ENCODE data around the gene C1orf105. TPM values are rescaled to one million over a fixed set of nuclear protein-coding genes. Genes with fewer than 3 reads are reported as not detected.

The C1orf105 gene
- total and polyA plus RNA-seq, 10 of the 15 experiments (the other 5 are each of a cell fraction or from before 2014, with no cell fraction given): not detected

- ChIA-PET CTCF (interaction anchor here (0.7 to 12.4 kb wide), 22 partner anchors 8 to 396 kb away, joined by 3 to 153 read pairs (median 6); no protein-coding TSS in a partner anchor), POLR2A (interaction anchor here (1.0 to 8.1 kb wide), 9 partner anchors 10 to 217 kb away, joined by 3 to 73 read pairs (median 4); no protein-coding TSS in a partner anchor), RAD21 (ENCODE audit: unreplicated experiment) (interaction anchor here (0.8 to 15.1 kb wide), 17 partner anchors 8 to 394 kb away, joined by 3 to 394 read pairs (median 18); no protein-coding TSS in a partner anchor), SMC1A (ENCODE audit: uncharacterized antibody, unreplicated experiment) (interaction anchor here (1.2 to 16.5 kb wide), 20 partner anchors 8 to 394 kb away, joined by 3 to 458 read pairs (median 12); no protein-coding TSS in a partner anchor)
- in situ Hi-C loops (cut with MboI): loop anchor here (5.0 kb wide), 1 partner anchor 311 kb away; no protein-coding TSS in a partner anchor
- peak overlapping the region; percentile 89 for H3K27ac ChIP-seq (ENCODE audit: control insufficient read depth, insufficient read depth)
- H3K79me2 ChIP-seq (ENCODE audit: control insufficient read depth, insufficient read depth, low read length): no peaks in the 10 kb centered on the region
- no peak for DNase-seq (ENCODE audit: low read depth, low spot score)
- no peaks in the 10 kb centered on the region for H3K36me3 ChIP-seq (ENCODE audit: control insufficient read depth in 2 of 2, insufficient read depth in 2 of 2, low read length in 1 of 2)
- no peaks in the 10 kb centered on the region for H3K27me3 ChIP-seq (replicated peaks in 1 of 2; ENCODE audit: control insufficient read depth in 2 of 2, insufficient read depth in 2 of 2, low read length in 1 of 2)
- peaks cover 66% of the 10 kb centered on the region for H3K4me1 ChIP-seq (ENCODE audit: control insufficient read depth, insufficient read depth, low read length)
- no peak for TF ChIP-seq NFXL1 (IDR thresholded peaks at IDR 0.05; ENCODE audit: borderline replicate concordance)
- TF ChIP-seq RELB (IDR thresholded peaks at IDR 0.05; ENCODE audit: low read depth): no peak
- TF ChIP-seq MYC (IDR thresholded peaks at IDR 0.05; ENCODE audit: insufficient read depth, insufficient read length, insufficient replicate concordance, low read length, severe bottlenecking): no peak
- no peak for TF ChIP-seq YBX1 (IDR thresholded peaks at IDR 0.05)
- no peak for TF ChIP-seq IKZF2 (IDR thresholded peaks at IDR 0.05)
- TF ChIP-seq IKZF1 (conservative IDR thresholded peaks at IDR 0.05): 0 out of 2 replicates have a peak, but pooled peaks have one; percentile 14
- peak in 1 of 2 experiments; percentile 18; a peak in 1 of 4 replicates for TF ChIP-seq EP300 (IDR thresholded peaks at IDR 0.05; ENCODE audit: borderline replicate concordance in 1 of 2, control insufficient read depth in 1 of 2, low read depth in 2 of 2, low read length in 2 of 2)
- TF ChIP-seq ATF7 (IDR thresholded peaks at IDR 0.05; ENCODE audit: low read depth): peak; percentile 58
- TF ChIP-seq RUNX3 (IDR thresholded peaks at IDR 0.05; ENCODE audit: low read length): peak; percentile 32; the same call in 1 of the 2 replicates
- no peak overlapping the region for H3K9ac ChIP-seq (ENCODE audit: control insufficient read depth, insufficient read depth, low read length)
- peak; percentile 51 for ATAC-seq
- intact Hi-C loops (cut with micrococcal nuclease; ENCODE audit: unreplicated experiment): loop anchor here (2.0 to 5.0 kb wide), 4 partner anchors 17 to 263 kb away; no protein-coding TSS in a partner anchor
- no peak for FAIRE-seq
- H3K9me3 ChIP-seq (replicated peaks; ENCODE audit: control insufficient read depth, insufficient read depth, low read length): no peaks in the 10 kb centered on the region; the same call in 2 of the 3 replicates
- H4K20me1 ChIP-seq (ENCODE audit: control insufficient read depth, insufficient read depth): no peaks in the 10 kb centered on the region
- no TSS peak for BruUV-seq (replicated peaks)
- 24% methylated on average over 2 of the region's 2 CpGs for whole genome bisulfite sequencing (ENCODE audit: insufficient coverage, insufficient replicate concordance, low lambda C conversion rate, missing lambda C conversion rate)
- no peak overlapping the region for H3K4me3 ChIP-seq
- no peak overlapping the region for H2AFZ ChIP-seq (ENCODE audit: control insufficient read depth, low read depth, low read length)
- H3K4me2 ChIP-seq (ENCODE audit: control insufficient read depth, insufficient read depth): peak overlapping the region; percentile 39; the same call in 1 of the 2 replicates
Measured at GRCh38 chr1:172398193-172398592, 22.3 kb upstream of the C1orf105 start.

Data from GM12878 (cell line).